ENCODE data around the gene DMAP1. TPM values are rescaled to one million over a fixed set of nuclear protein-coding genes. Genes with fewer than 3 reads are reported as not detected.

Gene DMAP1
- total and polyA plus RNA-seq, 2 of the 8 experiments (the other 6 are each of a cell fraction or from before 2014, with no cell fraction given): 36.4 to 42.4 TPM

DNA sequence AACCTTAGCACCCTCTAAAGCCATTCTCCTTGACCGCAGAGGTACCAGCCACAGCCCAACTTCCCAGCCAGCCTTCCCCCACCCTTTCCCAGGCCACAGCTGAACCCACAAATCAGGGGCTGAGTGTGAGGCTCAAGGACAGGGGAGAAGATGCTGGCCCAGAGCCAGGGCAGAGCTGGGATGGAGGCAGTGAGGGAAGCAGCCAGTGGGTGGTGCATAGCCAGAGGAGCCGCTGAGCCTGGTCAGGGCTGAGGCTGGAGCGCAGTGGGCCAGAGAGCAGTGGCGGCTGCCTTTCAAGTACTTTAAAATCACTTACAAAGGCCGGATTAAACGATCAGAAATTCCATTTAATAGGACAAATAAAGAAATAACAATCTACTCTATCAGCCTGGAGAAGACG is 36.3 kb downstream of the DMAP1 start:
- no peak overlapping the region for H4K8ac ChIP-seq (ENCODE audit: extremely low read depth, insufficient read depth, low read length)
- H3K4ac ChIP-seq (replicated peaks; ENCODE audit: insufficient read length, low read depth, low read length): no peak overlapping the region
- H2BK15ac ChIP-seq (ENCODE audit: low read length): no peak overlapping the region
- no peak overlapping the region for H3K4me2 ChIP-seq (ENCODE audit: insufficient read depth in 1 of 2, low read depth in 2 of 2, low read length in 2 of 2)
- no peak overlapping the region for H2BK5ac ChIP-seq (ENCODE audit: low read depth, low read length)
- 75% methylated on average over 7 of the region's 7 CpGs; no CpG with 5 or more reads in 1 of the 2 experiments for WGBS, 2 experiments (ENCODE audit: extremely low coverage in 1 of 2, insufficient coverage in 1 of 2, insufficient read length in 1 of 2, insufficient replicate concordance in 2 of 2, low coverage in 1 of 2, low lambda C conversion rate in 2 of 2, missing lambda C conversion rate in 1 of 2)
- no peak overlapping the region for H2AK5ac ChIP-seq (ENCODE audit: low read depth, low read length)
- no peaks in the 10 kb centered on the region for H3K79me2 ChIP-seq (ENCODE audit: control insufficient read depth in 1 of 2, insufficient read depth in 2 of 2, low read length in 2 of 2)
- no peaks in the 10 kb centered on the region for H3K36me3 ChIP-seq (ENCODE audit: control insufficient read depth in 2 of 4, insufficient read depth in 4 of 4, low read length in 3 of 4)
- no peak overlapping the region for H3K9ac ChIP-seq (replicated peaks in 1 of 4; ENCODE audit: extremely low read depth in 1 of 4, low read depth in 3 of 4, low read length in 3 of 4)
- H4K91ac ChIP-seq (replicated peaks; ENCODE audit: insufficient read length, low read length): no peak overlapping the region
- no peak overlapping the region for H3K4me3 ChIP-seq (ENCODE audit: extremely low read depth in 1 of 4, insufficient read depth in 2 of 4, low read depth in 3 of 4, low read length in 4 of 4)
- POLR2A ChIA-PET (ENCODE audit: partially characterized antibody): interaction anchor here (1.0 to 2.6 kb wide), 2 partner anchors 12 to 382 kb away, joined by 5 to 6 read pairs; no protein-coding TSS in a partner anchor
- no peak overlapping the region for H3K18ac ChIP-seq (ENCODE audit: extremely low read depth, low read length)
- FAIRE-seq: no peak
- no peak overlapping the region for H2BK120ac ChIP-seq (replicated peaks; ENCODE audit: low read depth, low read length)
- H4K20me1 ChIP-seq (replicated peaks in 1 of 2; ENCODE audit: control insufficient read depth in 1 of 2, insufficient read depth in 2 of 2, low read length in 2 of 2): peaks cover 3 to 5% of the 10 kb centered on the region in 2 experiments
- H3K56ac ChIP-seq (replicated peaks; ENCODE audit: insufficient read length, low read depth, low read length): no peak overlapping the region
- no peak for DNase-seq (ENCODE audit: low read depth in 1 of 2, low spot score in 2 of 2)
- no peak overlapping the region for H2BK12ac ChIP-seq (ENCODE audit: low read depth, low read length)
- no peak overlapping the region for H2AFZ ChIP-seq (ENCODE audit: low read length)
- no peak overlapping the region for H3K23ac ChIP-seq (ENCODE audit: insufficient read length)
- H3K14ac ChIP-seq (ENCODE audit: insufficient read length): no peak overlapping the region
- H4K5ac ChIP-seq (ENCODE audit: insufficient read length, low read depth, low read length): no peak overlapping the region
- H3K27ac ChIP-seq (ENCODE audit: low read depth, low read length): no peak overlapping the region
- H3K4me1 ChIP-seq (replicated peaks in 1 of 4; ENCODE audit: control insufficient read depth in 3 of 4, insufficient read depth in 4 of 4, low read length in 3 of 4): peaks cover 0 to 2% (median 0%) of the 10 kb centered on the region in 4 experiments; a peak in 3 of 7 replicates
- no peaks in the 10 kb centered on the region for H3K9me3 ChIP-seq (ENCODE audit: insufficient read depth in 2 of 2, low read depth in 1 of 2, low read length in 1 of 2)
- CTCF ChIA-PET (ENCODE audit: partially characterized antibody): interaction anchor here (0.7 to 4.2 kb wide), 13 partner anchors 8 to 346 kb away, joined by 3 to 20 read pairs (median 5); no protein-coding TSS in a partner anchor
- no peaks in the 10 kb centered on the region for H3K27me3 ChIP-seq (replicated peaks in 1 of 4; ENCODE audit: control insufficient read depth in 3 of 4, extremely low read depth in 1 of 4, insufficient read depth in 3 of 4, low read length in 3 of 4)
- no peak overlapping the region for H2BK20ac ChIP-seq (ENCODE audit: low read length)
- H3K79me1 ChIP-seq (ENCODE audit: low read depth, low read length): peaks cover 5% of the 10 kb centered on the region
- H3K23me2 ChIP-seq (ENCODE audit: low read depth, low read length): no peaks in the 10 kb centered on the region
- TF ChIP-seq SP1 (IDR thresholded peaks at IDR 0.05; ENCODE audit: low read depth, low read length) (no peak), RAD21 (IDR thresholded peaks at IDR 0.05 in 1 of 2, conservative IDR thresholded peaks at IDR 0.05 in 1 of 2; ENCODE audit: low read depth in 2 of 2, low read length in 2 of 2) (peak in 1 of 2 experiments; percentile 25; a peak in 3 of 4 replicates), EGR1 (IDR thresholded peaks at IDR 0.05; ENCODE audit: borderline replicate concordance, low read depth, low read length) (no peak), SIRT6 (IDR thresholded peaks at IDR 0.05; ENCODE audit: low read length) (no peak), TCF12 (IDR thresholded peaks at IDR 0.05; ENCODE audit: low read depth, low read length) (no peak), JUND (IDR thresholded peaks at IDR 0.05; ENCODE audit: low read length) (no peak), SRF (IDR thresholded peaks at IDR 0.05; ENCODE audit: low read depth, low read length) (no peak), HDAC2 (IDR thresholded peaks at IDR 0.05; ENCODE audit: borderline replicate concordance in 1 of 2, low read depth in 2 of 2, low read length in 2 of 2) (no peak)
- TF ChIP-seq, protein P1, sequence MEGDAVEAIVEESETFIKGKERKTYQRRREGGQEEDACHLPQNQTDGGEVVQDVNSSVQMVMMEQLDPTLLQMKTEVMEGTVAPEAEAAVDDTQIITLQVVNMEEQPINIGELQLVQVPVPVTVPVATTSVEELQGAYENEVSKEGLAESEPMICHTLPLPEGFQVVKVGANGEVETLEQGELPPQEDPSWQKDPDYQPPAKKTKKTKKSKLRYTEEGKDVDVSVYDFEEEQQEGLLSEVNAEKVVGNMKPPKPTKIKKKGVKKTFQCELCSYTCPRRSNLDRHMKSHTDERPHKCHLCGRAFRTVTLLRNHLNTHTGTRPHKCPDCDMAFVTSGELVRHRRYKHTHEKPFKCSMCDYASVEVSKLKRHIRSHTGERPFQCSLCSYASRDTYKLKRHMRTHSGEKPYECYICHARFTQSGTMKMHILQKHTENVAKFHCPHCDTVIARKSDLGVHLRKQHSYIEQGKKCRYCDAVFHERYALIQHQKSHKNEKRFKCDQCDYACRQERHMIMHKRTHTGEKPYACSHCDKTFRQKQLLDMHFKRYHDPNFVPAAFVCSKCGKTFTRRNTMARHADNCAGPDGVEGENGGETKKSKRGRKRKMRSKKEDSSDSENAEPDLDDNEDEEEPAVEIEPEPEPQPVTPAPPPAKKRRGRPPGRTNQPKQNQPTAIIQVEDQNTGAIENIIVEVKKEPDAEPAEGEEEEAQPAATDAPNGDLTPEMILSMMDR (IDR thresholded peaks at IDR 0.05; ENCODE audit: control extremely low read depth in 1 of 3, insufficient read depth in 1 of 3, low read depth in 1 of 3, low read length in 3 of 3): peak in 2 of 3 experiments; percentile 6 to 35; a peak in 2 of 4 replicates
- TF ChIP-seq, protein P2, sequence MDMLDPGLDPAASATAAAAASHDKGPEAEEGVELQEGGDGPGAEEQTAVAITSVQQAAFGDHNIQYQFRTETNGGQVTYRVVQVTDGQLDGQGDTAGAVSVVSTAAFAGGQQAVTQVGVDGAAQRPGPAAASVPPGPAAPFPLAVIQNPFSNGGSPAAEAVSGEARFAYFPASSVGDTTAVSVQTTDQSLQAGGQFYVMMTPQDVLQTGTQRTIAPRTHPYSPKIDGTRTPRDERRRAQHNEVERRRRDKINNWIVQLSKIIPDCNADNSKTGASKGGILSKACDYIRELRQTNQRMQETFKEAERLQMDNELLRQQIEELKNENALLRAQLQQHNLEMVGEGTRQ (IDR thresholded peaks at IDR 0.05; ENCODE audit: low read length): no peak

Data from H1 (cell line).